ENCODE results near the gene RNLS.

Gene RNLS

DNA sequence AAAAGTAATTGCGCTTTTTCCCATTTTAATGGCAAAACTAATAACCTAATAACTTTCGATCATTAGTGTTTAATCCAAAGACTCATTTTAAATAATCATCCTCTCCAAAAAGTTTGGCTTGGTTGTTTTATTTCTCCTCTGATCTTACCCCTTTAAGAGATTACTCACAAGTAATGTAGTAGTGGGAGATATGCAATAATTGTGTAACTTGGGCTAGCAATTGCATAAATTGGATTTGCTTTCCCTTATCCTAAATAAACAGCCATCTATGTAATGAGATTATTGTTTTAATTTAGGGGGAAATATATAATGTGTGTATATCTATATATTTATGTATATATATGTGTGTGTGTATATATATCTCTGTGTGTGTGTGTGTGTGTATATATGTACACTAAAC lies 82.5 kb downstream of the RNLS start:
- no peak overlapping the region for H3K9ac ChIP-seq (ENCODE audit: low read length)
- H3K9me3 ChIP-seq (ENCODE audit: low read length) = no peaks in the 10 kb centered on the region
- no peak overlapping the region for H2AFZ ChIP-seq (ENCODE audit: low read length)
- no peaks in the 10 kb centered on the region for H3K9me2 ChIP-seq (ENCODE audit: low read depth, low read length)
- no peaks in the 10 kb centered on the region for H3K4me1 ChIP-seq (ENCODE audit: insufficient read depth, low read length, severe bottlenecking)
- TF ChIP-seq, protein P1, sequence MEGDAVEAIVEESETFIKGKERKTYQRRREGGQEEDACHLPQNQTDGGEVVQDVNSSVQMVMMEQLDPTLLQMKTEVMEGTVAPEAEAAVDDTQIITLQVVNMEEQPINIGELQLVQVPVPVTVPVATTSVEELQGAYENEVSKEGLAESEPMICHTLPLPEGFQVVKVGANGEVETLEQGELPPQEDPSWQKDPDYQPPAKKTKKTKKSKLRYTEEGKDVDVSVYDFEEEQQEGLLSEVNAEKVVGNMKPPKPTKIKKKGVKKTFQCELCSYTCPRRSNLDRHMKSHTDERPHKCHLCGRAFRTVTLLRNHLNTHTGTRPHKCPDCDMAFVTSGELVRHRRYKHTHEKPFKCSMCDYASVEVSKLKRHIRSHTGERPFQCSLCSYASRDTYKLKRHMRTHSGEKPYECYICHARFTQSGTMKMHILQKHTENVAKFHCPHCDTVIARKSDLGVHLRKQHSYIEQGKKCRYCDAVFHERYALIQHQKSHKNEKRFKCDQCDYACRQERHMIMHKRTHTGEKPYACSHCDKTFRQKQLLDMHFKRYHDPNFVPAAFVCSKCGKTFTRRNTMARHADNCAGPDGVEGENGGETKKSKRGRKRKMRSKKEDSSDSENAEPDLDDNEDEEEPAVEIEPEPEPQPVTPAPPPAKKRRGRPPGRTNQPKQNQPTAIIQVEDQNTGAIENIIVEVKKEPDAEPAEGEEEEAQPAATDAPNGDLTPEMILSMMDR (IDR thresholded peaks at IDR 0.05; ENCODE audit: low read length) = no peak
- no peak for TF ChIP-seq EZH2 (IDR thresholded peaks at IDR 0.05; ENCODE audit: borderline replicate concordance, low read length)
- H3K4me2 ChIP-seq (ENCODE audit: low read length) = no peak overlapping the region
- H3K4me3 ChIP-seq (ENCODE audit: low read depth, low read length, poor library complexity, severe bottlenecking) = no peak overlapping the region
- no peaks in the 10 kb centered on the region for H3F3A ChIP-seq (ENCODE audit: insufficient read depth, low read length)
- H4K20me1 ChIP-seq (ENCODE audit: insufficient read depth, low read length) = no peaks in the 10 kb centered on the region
- no peaks in the 10 kb centered on the region for H3K36me3 ChIP-seq (ENCODE audit: insufficient read depth, low read length)
- H3K79me2 ChIP-seq (ENCODE audit: insufficient read depth, low read length) = no peaks in the 10 kb centered on the region
- no peak overlapping the region for H3K27ac ChIP-seq (ENCODE audit: low read depth, low read length, poor library complexity, severe bottlenecking)
- no peaks in the 10 kb centered on the region for H3K27me3 ChIP-seq (ENCODE audit: insufficient read depth, low read length)

DNA sequence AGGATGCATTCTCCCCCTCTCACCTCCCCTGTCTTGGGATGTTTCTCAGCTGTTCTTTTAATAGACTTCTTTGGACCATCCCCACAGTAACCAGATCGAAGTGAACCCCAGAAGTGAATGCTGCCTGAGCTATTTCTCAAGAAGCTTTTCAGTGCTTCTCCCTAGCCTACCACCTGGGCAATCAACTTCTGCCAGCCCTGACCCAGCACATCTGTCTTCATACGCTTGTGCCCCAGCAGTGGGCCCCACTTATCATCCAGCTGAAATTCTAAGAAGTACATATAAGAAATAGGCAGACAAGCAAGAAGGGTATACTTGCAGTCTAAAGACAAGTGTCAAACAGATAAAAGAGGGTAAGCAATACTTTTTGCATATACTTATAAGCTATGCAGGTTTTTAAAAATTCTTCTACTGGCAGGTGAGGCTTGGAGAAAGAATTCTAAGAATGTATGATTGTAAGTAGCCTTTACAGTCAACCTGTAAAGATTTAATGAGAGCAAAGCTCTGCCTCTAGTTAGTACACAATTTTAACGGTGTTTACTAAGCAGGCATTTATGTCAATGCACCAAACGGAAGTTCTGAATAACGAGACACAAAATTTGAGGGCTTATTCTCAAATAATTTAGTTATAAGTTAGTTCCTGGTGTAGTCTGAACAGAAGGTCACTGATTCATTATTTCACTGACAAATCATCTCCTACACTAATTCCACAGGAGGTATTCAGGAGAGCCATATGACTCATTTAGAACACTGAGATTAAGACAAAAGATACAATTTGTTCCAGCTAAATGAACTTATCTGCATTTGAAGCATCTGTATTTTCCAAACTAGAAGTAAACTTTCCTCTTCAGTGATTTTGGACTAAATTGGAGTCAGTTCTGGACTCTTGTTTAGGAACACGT lies 83.3 kb downstream of the RNLS start:
- Histone ChIP-seq H3K9me3 (ENCODE audit: low read length) (no peaks in the 10 kb centered on the region), H3K79me2 (ENCODE audit: insufficient read depth, low read length) (no peaks in the 10 kb centered on the region), H3K27ac (ENCODE audit: low read depth, low read length, poor library complexity, severe bottlenecking) (no peak overlapping the region), H3K4me3 (ENCODE audit: low read depth, low read length, poor library complexity, severe bottlenecking) (no peak overlapping the region), H4K20me1 (ENCODE audit: insufficient read depth, low read length) (no peaks in the 10 kb centered on the region), H3K4me1 (ENCODE audit: insufficient read depth, low read length, severe bottlenecking) (no peaks in the 10 kb centered on the region), H2AFZ (ENCODE audit: low read length) (no peak overlapping the region), H3K27me3 (ENCODE audit: insufficient read depth, low read length) (no peaks in the 10 kb centered on the region), H3F3A (ENCODE audit: insufficient read depth, low read length) (no peaks in the 10 kb centered on the region), H3K9me2 (ENCODE audit: low read depth, low read length) (no peaks in the 10 kb centered on the region), H3K9ac (ENCODE audit: low read length) (no peak overlapping the region), H3K36me3 (ENCODE audit: insufficient read depth, low read length) (no peaks in the 10 kb centered on the region), H3K4me2 (ENCODE audit: low read length) (no peak overlapping the region)
- TF ChIP-seq, protein P1 (IDR thresholded peaks at IDR 0.05; ENCODE audit: low read length) = no peak
- no peak for TF ChIP-seq EZH2 (IDR thresholded peaks at IDR 0.05; ENCODE audit: borderline replicate concordance, low read length)

DNA sequence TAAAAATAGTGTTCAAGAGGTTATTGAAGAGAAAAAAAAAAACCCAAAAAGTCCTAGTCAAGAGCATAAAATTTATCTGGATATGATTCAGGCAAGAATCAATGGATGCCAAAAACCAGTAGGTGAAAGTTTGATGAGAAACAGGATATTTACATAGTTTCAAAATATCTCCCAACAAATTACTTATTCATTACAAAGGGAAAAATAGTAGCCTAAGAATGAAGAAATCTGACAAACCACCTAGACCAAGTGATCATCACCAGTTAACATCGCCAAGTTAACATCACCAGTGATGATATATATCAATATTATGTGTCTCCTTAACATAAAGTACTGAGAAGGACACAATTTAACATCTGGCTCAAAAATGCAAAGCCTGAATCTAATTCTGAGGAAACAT lies 85.2 kb downstream of the RNLS start:
- Histone ChIP-seq H3K4me1 (ENCODE audit: insufficient read depth, low read length, severe bottlenecking) (peaks cover 12% of the 10 kb centered on the region), H3K4me2 (ENCODE audit: low read length) (no peak overlapping the region), H2AFZ (ENCODE audit: low read length) (no peak overlapping the region), H3K79me2 (ENCODE audit: insufficient read depth, low read length) (no peaks in the 10 kb centered on the region), H3K9me2 (ENCODE audit: low read depth, low read length) (no peaks in the 10 kb centered on the region), H3F3A (ENCODE audit: insufficient read depth, low read length) (no peaks in the 10 kb centered on the region), H3K27me3 (ENCODE audit: insufficient read depth, low read length) (no peaks in the 10 kb centered on the region), H3K9ac (ENCODE audit: low read length) (no peak overlapping the region), H3K36me3 (ENCODE audit: insufficient read depth, low read length) (no peaks in the 10 kb centered on the region), H4K20me1 (ENCODE audit: insufficient read depth, low read length) (no peaks in the 10 kb centered on the region), H3K4me3 (ENCODE audit: low read depth, low read length, poor library complexity, severe bottlenecking) (no peak overlapping the region), H3K27ac (ENCODE audit: low read depth, low read length, poor library complexity, severe bottlenecking) (no peak overlapping the region), H3K9me3 (ENCODE audit: low read length) (no peaks in the 10 kb centered on the region)
- TF ChIP-seq EZH2 (IDR thresholded peaks at IDR 0.05; ENCODE audit: borderline replicate concordance, low read length) = no peak
- TF ChIP-seq, protein P1 (IDR thresholded peaks at IDR 0.05; ENCODE audit: low read length) = no peak

Measured in OCI-LY1 (cell line).